Stimulated activated naive CD4-positive, alpha-beta T cell (primary cell): ENCODE measurements around the gene DNAJC27.
A peak's percentile ranks its signal among the peaks of the same experiment; 100 is the strongest.

ENCODE experiments used
- DNase-seq, 6 experiments: peaks; one replicate each; lab custom pipeline; 2025; lab: John Stamatoyannopoulos, UW

Gene DNAJC27

DNA sequence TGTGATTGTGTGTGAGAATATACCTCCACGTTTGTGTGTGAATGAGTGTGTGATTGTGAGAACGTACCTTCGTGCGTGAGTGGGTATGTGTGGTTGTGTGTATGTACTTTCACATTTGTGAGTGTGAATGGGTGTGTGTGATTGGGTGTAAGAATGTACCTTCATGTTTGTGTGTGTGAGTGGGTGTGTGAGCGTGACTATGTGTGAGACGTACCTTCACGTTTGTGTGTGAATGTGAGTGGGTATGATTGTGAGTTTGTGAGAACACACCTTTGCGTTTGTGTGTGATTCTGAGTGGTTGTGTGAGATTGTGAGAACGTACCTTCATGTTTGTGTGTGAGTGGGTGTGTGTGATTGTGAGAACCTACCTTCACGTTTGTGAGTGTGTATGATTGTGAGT lies 45.9 kb downstream of the DNAJC27 start:
- no peak for DNase-seq

DNA sequence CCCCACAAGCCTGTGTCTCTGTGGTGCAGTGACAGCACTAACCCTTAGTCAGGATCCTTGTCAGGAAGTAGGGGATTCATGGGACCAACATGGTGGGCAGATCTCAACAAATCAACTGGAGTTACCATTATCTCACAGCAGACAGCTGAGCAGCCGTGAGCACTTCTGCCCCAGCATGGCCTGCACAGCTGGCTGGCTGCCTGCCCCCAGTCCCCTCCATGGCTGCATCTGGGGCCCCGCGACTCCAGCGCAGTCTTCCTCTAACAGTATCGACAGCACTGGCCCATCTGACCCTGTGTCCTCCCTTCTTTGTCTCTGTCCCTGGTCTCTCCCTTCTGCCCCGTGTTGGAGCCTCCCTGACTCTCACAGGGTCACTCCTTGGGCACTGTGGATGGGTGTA lies 47.0 kb downstream of the DNAJC27 start:
- DNase-seq, result no peak

DNA sequence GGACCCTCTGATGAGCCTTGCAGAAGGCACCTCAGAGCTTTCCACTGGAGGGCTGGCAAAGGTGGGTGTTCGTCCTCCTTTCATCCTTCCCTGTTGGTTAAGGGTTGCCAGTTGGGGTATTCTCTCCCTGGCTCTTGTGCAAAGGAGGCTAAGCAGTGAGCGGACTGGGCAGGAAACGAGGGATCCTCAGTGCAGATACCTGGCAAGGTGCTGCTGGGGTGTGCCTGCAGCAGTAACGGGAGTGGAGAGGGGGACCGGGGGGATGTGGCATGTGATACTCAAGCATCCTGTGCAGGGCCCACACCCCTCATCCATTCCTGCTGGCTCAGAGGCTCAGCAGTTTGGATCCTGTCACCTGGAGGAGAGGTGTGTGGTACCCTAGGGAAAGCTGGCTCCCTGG lies 47.5 kb downstream of the DNAJC27 start:
- DNase-seq, result no peak

DNA sequence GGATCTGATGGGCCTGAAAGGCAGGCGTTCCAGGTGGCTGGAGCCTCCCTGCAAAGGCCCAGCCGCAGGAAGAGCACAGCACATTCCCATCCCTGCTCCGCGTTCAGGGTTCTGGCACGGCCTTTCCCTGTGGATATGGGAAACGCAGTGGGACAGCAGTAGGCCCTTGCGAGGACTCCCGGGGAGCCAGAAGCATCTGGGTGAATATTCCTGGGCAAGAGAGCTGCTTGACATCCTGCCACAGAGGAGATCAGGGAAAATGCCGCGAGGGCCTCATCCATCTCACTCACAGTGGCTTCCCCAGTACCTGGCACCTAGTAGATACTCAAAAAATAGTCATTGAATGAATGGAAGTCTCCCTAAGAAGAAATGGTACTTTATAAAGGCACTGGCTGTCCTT lies 48.6 kb downstream of the DNAJC27 start:
- DNase-seq, result no peak

DNA sequence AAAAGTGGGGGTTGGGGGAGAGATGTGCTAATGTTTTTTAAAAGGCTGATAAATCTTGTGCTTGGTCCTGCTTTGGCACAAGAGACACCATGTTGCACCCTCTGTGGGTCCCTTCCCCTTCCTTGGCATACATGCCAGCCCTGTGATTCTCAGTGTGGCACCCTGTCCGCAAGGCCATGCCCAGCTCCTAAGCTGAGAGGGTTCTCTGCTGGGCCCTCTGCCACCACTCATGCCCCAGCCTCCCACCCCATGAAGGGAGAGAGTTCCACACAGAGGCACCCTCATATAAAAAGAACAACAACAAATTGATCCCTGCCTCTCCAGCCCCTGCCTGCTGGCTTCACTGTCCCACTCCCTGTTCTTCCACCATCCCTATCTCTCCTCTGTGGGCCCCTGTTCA lies 49.2 kb downstream of the DNAJC27 start:
- DNase-seq, result no peak

DNA sequence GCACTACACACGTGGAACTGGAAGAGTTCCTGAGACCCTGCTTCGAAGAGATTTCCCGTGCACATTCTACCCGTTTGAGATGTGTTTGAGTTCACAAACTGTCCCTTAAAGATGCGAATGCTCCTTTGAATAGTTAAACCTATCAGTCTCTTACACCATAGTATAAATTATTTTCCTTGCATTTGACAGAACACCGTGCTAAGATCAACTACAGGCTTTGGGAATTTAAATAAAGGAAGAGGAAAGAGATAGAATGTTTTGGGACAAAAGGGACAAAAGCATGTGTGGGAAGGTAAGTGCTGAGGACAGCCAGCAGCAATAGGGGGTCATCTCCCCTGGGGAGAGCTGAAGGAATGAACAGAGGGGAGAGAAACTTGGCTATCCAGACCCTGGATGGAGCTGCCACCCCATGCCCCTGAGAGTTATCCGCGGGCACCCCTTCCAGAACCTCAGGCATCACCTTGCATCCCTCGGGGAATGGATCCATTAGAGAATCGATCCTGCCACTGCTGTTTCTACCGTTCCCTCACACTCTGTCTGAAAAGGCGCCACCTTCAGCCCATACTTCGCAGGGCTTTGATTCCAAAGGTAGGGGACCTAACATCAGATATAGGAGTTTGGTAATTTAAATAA lies 50.8 kb downstream of the DNAJC27 start:
- no peak for DNase-seq

DNA sequence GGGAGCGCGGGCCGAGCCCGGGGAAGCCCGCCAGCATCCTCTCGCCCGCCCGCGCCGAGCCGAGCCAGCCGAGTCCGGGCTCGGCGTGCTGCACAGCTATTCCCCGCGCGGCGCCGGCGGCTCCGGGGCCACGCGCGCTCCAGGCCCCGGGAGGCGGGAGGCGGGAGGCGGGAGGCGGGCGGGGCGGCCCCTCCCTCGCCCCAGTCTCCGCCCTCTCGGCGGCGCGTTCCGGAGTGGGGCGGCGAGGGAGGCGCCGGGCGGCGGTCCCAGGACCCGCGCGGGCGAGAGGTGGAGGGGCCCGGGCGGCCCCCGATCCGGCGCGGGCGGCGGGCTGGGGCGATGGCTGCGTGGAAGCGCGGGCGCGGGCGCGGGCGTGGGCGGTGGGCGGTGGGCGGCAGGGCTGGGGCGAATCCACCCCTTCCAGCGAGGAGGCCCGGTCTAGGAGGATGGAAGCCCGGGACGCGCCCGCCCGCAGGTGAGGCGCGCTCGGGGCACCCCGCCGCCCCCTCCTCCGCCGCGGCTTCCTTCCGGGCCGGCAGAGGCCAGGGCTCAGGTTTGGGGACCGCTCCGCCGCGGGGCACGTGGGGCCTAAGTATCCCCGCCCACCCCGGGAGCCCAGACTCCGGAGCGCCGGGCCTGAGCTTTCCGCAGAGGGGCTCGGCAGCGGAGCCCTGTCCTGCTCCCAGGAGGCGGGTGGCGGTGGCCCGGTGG lies 51.5 kb downstream of the DNAJC27 start, which contains the start of gene ADCY3:
ADCY3 (minus strand) TSS at position 140 of the 711 bp plus-strand sequence. CDS start 1,250 bp downstream, outside the sequence.
- peak; percentile 18 to 55 (median 46) for DNase-seq

DNA sequence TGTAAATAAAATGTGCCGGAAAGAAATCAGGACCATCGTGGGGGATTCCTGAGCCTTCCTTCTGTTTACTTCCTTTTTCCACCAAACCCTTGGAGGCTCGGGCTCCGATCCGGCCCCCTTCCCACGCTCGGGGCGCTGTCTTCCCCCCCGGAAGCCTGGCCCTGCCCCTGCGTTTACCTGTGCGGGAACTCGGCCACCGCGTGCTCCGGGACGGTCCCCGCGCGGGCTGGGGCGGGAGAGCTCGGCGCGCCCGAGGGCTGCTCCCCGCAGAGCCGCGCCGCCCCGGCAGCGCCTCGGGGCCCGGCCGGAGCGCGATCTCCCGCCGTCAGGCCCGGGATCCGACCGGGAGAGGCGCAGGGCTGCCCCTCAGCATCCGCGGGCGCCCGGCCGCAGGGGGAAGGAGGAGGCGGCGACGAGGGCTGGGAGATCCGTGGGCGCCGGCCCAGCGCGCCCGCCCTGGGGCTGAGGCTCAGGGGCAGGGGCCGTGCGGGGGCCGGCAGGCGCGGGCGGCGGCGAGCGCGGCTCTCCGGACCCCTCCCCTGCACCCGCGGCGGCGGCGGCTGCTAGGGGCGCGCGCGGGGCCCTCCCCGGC lies 52.2 kb downstream of the DNAJC27 start:
- DNase-seq, result peak in 1 of 6 experiments; percentile 6

DNA sequence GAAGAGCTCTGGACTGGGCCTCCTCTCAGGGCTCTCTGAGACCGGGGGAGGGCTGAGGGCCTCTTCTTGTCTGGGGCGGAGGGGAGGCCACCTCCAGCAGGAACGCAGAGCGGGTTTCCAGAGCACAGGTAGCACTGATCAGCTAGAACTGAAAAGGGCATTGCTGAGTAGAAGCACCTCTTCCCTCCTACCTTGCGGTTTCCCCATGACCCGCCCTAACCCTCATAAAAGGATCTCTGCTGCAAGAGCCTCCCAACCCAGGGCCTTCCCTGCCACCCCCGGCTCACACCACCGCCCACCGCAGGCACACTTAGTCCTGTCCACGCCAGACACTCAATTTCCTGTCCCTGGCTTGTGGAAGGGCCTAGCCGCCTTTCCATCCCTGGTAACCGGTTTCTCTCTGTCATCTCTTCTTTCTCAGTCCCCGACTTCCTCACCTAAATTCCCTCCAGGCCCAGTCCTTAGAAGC lies 52.7 kb downstream of the DNAJC27 start:
- peak; percentile 9 to 52 (median 44) for DNase-seq

DNA sequence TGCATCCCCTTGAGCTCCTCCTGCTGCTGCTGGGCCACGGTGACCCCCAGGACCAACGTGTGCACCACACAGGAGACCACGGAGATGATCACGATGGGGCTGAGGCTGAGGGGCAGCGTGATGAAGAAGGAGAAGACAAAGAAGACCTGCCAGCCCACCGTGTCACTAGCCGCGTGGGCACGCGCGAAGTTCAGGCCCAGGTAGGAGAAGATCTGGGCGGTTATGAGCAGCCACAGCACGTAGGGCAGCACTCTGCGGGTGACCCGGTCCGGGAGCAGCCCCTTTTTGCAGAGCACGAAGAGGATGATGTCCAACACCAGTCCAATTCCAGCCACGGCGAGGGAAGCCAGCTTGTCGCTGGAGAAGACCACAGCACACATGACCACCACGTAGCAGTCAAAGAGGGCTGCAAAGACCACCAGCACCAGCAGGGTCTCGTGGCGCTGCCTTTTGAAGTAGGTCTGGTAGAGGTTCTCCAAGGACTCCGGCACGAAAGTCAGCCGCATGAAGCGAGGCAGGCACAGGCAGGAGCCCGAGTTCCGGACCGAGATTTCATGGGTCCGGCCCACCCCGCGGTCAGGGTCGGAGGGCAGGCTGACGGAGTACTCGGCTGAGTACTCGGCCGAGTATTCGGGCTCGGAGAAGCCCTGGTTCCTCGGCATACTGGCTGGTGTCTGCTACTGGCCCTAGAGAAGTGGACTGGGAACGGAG lies 53.3 kb downstream of the DNAJC27 start:
- DNase-seq, result no peak

DNA sequence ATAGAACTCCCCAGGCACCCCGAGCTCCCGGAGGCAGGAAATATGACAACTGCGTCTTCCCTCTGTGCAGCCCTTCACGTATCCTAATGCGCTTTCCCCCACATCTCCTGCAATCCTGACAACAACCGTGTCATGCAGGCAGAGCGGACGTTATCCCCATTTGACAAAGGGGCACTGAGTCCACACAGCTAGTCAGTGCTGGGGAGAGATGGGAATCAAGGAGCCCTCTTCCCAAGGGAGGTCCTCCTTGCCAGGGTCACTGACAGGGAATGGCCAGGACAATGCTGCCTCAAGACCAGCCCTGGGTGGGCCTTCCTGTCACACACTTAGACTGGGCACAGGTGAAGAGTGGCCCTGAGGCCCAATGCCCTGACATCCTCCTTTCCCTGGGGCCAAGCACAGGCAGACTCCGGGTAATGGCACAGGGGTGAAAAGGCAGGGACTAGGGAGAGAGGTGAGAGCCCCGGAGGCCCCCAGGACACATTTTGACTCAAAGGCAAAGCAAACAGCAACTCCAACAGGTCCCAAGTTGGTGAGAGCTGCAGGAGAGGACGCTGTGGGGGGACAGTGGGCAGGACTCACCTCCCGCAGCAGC lies 53.9 kb downstream of the DNAJC27 start:
- DNase-seq, result no peak

DNA sequence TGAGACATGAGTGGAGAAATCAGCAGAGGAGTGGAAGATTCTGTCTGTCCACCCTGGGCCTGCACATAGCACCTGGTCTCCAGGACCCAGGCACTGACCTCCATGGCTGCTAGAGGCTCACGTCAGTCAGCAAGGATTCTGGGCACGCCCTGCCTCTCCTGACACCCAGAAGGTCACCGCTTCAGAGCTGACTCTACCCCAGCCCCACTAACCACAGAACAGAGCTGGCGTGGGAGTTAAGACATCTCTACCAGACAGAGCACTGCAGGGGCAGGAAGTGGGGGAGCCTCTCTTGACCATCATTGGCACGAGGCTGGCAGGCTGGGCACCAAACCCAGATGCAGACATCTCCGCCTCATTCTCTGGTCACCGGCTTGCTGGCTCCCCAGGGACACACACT lies 54.7 kb downstream of the DNAJC27 start:
- DNase-seq, result no peak

DNA sequence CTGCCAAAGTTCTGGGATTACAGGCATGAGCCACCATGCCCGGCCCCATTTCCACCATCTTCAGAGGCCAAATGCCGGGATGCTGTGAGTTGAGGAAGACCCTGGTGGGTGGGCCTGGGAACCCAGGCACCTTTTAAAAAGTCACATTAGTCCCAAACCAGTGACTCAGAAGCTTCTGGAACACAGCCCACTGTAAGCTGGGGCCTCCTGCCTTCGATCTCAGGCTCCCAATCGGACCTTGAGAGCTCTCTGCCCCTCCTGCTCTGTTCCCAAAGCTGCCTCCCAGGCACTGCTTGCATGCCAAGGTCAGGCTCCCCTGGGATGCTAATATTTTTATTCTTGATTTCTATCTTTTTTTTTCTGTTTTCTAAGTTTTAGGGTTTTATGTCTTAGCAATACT lies 56.0 kb downstream of the DNAJC27 start:
- no peak for DNase-seq

DNA sequence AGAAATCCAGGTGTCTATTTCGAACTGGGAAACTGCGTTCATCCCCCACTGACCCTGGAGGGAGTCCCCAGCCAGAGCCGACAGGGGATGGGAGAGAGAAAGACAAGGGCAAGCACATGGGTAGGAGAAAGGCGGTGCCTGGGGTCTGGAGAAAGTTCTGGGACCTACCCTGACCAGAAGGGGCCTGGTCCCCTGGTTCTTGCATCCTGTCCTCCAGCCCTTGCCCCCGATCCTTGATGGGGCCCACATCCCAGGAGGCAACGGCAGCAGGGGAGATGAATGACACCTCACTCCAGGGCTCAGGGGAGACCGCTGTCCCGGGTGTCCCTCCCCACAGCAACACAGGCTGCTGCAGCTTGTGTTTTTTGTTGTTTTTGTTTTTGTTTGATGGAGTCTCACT lies 56.6 kb downstream of the DNAJC27 start:
- DNase-seq, result no peak

DNA sequence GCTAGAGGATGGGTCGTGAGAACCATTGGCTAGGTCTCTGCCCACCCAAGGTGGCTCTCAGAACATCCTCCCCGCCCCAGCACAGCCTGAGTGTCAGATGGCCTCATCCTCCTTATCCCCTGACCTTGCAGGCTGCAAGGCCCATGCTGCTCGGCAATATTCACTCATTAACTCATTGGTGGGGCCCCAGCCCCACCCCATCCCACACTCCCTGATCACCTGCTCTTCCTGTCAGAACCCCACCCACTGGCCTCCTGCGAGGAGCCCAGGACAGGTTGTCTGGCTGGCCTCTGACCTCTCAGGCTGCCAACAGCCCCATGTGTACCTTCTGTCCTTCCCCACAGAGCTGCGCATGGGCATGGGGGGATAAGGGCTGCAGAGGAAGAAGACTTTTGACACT lies 57.0 kb downstream of the DNAJC27 start:
- no peak for DNase-seq

DNA sequence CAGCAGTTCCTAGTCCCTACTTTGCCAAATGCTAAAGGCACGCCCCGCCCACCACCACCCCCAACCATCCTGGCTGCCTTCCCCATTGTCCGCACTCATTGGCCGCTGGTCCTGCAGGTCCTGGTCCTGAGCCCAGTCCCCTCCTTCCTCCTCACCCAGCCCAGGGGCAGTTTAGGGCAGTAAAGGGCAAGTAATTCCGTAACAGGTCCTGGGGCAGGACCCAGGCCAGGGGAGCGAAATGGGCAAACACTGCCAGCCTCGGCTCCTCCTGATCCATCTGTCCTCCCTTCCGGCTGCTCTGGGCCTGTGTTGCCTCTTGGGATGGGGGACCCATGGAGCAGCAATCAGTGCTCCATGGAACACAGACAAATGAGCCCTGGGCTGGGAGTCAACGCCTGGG lies 57.8 kb downstream of the DNAJC27 start:
- no peak for DNase-seq

DNA sequence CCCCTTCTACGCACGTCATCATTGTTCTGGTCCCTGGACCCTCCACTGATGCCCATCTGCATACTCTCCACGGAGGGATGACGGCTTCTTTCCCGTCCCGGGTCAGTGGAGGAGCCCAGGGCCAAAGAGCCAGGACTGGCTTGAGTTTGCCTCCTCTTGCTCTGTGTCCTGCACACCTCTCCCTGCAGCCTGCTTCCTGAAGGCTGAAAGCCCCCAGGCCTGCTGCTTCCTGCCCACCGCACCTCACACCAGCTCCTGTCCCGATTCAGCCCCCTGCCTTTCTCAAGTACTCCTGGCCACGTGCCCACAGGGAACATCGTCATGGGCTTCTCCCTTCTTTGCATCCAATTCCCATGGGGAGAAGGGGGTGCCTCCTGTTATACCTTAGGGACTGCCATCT lies 58.8 kb downstream of the DNAJC27 start:
- no peak for DNase-seq

DNA sequence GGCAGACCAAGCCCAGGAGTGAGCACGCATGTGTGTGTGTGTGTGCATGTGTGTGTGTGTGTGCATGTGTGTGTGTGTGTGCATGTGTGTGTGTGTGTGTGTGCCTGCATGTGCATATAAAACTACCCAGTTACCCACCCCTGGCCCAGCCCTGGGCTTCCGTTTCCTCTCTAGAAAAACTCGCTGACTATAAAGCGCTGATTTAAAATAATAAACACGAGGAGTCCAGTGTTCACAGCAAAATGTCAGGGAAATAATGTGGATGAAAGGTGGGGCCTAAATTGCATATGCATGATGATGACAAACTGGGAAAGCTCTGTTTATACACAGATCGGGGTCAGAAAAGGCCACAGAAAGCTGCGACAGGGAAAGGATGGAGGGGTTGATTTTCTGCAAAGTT lies 59.2 kb downstream of the DNAJC27 start:
- no peak for DNase-seq

DNA sequence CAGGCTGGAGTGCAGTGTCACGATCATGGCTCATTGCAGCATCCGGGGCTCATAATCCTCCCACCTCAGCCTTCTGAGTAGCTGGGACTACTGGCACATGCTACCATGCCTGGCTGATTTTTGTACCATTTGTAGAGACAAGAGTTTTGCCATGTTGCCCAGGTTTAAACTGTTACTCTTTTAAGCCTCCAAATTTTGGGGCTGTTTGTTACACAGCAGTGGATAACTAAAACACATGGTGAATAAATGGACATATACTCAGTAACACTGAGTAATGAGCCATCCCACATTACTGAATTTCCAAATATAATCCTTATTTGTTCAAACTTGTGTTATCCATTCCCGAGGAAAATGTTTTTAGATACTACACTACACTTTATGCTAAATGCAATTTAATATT lies 61.5 kb downstream of the DNAJC27 start:
- no peak for DNase-seq

DNA sequence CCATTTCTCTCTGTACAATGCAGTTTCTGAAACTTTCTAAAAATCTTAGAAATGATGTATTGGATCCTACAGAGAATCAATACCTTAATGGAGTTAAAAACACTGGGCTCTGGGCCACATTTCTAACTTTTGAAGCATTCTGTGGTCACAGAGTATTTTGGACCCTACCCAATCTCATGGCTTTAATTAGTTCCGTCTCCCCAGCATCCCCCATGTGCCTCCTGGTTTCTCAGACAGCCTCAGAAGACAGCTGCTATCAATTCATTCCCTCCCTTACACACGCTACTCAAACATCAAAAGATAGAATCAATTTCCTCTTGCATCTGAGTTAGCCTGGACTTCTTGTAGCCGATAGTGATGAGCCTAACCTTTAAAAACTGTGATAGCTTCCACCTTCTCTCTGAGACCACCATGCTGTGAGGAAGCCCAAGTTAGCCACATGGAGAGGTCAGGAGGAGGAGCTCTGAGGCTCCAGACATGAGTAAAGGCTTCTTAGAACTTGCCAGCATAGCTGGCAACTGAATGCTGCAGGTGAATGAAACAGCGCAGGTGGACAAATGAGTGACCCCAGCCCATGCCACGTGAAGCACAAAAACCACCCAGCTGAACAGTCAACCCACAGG lies 62.1 kb downstream of the DNAJC27 start:
- DNase-seq, result no peak

DNA sequence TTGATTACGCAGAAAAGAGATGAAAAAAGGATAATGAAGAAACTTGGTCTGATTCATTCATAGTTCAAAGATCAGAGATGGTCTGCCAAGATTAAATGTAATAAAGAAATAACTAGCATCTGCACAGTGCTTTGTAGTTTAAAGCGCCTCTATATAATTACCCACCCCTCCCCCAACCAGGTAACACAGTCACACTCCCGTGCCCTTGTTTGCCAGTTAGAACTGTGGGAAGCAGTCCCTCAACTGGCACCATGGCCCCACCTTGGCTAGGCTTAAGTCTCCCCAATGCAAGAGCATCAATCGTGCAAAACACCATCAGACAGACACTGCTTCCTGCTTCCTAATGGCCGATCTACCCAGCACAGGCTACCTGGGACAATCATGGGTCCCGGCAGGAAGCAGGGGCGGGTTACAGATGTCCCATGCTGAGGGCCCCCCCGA lies 63.3 kb downstream of the DNAJC27 start:
- no peak for DNase-seq

DNA sequence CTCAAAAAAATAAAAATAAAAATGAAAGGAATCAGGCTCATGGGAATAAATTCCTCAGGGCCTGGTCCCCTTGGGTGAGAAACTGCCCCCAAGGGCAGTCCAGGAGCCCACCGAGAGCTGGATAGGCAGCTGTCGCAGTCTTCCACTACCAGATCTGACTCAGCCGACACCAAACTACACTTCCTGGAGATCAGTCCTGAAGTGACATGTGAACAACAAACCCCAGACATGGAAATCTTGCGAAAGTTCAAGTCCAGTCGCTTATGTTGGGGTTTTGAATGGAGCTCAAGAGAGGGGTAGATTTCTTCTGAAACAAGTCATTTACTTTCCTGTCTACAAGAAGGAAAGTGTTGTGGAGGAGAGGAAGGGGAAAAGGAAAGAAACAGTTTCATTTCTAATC lies 64.6 kb downstream of the DNAJC27 start:
- no peak for DNase-seq
